Astrocyte of the spinal cord (primary cell): Measurements from ENCODE around the gene CCDC50.

ENCODE experiments used
- DNase-seq: peaks from one replicate; pipeline ENCODE4 v3.0.0; 2011; ENCODE audit warnings: low read depth, low spot score
- H3K4me3 ChIP-seq: 2 replicates; pipeline ENCODE4 v1.5.1; 2011; ENCODE audit warnings: low read depth, mild to moderate bottlenecking, low read length, moderate library complexity
- in situ Hi-C: cut with HindIII; loops from 2 replicates; pipeline ENCODE4 v1.10.0; 2017; ENCODE audit warnings: low sequenced_read_pairs
- TF ChIP-seq, protein P1 (sequence below): IDR thresholded peaks from 2 replicates; pipeline ENCODE4 v1.5.1; 2012; ENCODE audit warnings: low read depth, mild to moderate bottlenecking, low read length, inconsistent platforms

Gene CCDC50

GRCh38 chr3:191399918-191400317 is 70.7 kb downstream of the CCDC50 start:
- TF ChIP-seq, protein P1, sequence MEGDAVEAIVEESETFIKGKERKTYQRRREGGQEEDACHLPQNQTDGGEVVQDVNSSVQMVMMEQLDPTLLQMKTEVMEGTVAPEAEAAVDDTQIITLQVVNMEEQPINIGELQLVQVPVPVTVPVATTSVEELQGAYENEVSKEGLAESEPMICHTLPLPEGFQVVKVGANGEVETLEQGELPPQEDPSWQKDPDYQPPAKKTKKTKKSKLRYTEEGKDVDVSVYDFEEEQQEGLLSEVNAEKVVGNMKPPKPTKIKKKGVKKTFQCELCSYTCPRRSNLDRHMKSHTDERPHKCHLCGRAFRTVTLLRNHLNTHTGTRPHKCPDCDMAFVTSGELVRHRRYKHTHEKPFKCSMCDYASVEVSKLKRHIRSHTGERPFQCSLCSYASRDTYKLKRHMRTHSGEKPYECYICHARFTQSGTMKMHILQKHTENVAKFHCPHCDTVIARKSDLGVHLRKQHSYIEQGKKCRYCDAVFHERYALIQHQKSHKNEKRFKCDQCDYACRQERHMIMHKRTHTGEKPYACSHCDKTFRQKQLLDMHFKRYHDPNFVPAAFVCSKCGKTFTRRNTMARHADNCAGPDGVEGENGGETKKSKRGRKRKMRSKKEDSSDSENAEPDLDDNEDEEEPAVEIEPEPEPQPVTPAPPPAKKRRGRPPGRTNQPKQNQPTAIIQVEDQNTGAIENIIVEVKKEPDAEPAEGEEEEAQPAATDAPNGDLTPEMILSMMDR = no peak

GRCh38 chr3:191401775-191402357 is 72.7 kb downstream of the CCDC50 start:
- no peak overlapping the region for H3K4me3 ChIP-seq
- TF ChIP-seq, protein P1 = no peak
- DNase-seq = no peak
- in situ Hi-C loops = no loop called here

More at GRCh38 chr3:191399918-191400317, 70.7 kb downstream of the CCDC50 start:
- no peak overlapping the region for H3K4me3 ChIP-seq
- peak; percentile 65 for DNase-seq
- in situ Hi-C loops = no loop called here

GRCh38 chr3:191409791-191410359 is 80.7 kb downstream of the CCDC50 start:
- no peak for DNase-seq
- no peak overlapping the region for H3K4me3 ChIP-seq
- TF ChIP-seq, protein P1 = no peak
- in situ Hi-C loops = no loop called here

DNA sequence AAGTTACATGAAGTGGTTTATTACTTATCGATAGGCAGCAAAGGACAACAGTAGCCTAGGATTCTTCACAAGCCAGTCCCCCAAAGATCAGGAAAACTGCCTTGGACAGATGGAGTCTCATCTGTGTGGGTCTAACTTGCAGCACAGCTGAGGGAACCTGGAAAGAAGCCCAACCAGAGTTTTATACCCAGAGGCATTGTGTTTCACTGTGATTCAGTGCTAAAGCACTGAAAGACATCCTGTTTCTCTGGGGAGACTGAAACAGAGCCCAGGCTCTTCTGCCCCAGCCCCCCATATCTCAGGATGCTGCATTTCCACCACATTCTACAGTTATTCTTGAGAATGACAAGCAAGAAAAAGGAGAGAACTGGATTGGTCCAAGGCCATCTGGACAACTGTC is 83.6 kb downstream of the CCDC50 start:
- in situ Hi-C loops = no loop called here

GRCh38 chr3:191414286-191414685 is 85.1 kb downstream of the CCDC50 start:
- DNase-seq = no peak
- no peak overlapping the region for H3K4me3 ChIP-seq
- in situ Hi-C loops = no loop called here
- TF ChIP-seq, protein P1 = no peak

More for the DNA sequence above, 83.6 kb downstream of the CCDC50 start:
- H3K4me3 ChIP-seq = no peak overlapping the region
- peak; percentile 94 for DNase-seq
- TF ChIP-seq, protein P1 = no peak

DNA sequence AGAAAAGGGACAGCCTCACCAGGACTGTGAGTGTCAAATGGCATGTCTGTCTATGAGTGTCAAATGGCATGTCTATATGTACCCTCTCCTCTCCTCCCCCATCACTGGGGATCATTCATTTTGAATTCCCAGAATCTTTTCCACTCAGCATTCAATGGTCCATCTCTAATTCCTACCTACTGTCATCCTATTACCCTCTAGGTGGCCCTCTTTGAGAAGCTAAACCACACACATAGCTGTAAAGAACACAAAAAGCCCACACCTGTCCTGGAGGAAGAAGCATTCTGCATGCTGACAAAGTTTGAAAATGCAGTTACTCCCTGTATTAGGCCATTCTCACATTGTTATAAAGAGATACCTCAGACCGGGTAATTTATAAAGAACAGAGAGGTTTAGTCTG is 85.5 kb downstream of the CCDC50 start:
- no peak overlapping the region for H3K4me3 ChIP-seq
- TF ChIP-seq, protein P1 = no peak
- in situ Hi-C loops = no loop called here
- DNase-seq = no peak
